BE2C (cell line): Measurements from ENCODE around the gene BCAP31. TPM values are rescaled to one million over a fixed set of nuclear protein-coding genes. Genes with fewer than 3 reads are reported as not detected.

Experiments used
- DNase-seq: peaks from one replicate; pipeline ENCODE4 v3.0.0-alpha.2; 2020
- H3K27me3 ChIP-seq: fragments of 250-450 bp; sonication (Bioruptor Pico); 2 replicates; pipeline ENCODE4 v1.5.1; 2020; ENCODE audit warnings: mild to moderate bottlenecking
- H3K36me3 ChIP-seq: fragments of 250-450 bp; sonication (Bioruptor Pico); 2 replicates; pipeline ENCODE4 v1.5.1; 2020; ENCODE audit warnings: mild to moderate bottlenecking
- H3K4me1 ChIP-seq: fragments of 250-450 bp; sonication (Bioruptor Pico); 2 replicates; pipeline ENCODE4 v1.5.1; 2020
- H3K4me3 ChIP-seq: 2 replicates; pipeline ENCODE4 v1.5.1; 2011; ENCODE audit warnings: low read depth, low read length
- H3K9me3 ChIP-seq: fragments of 250-450 bp; sonication (Bioruptor Pico); 2 replicates; pipeline ENCODE4 v1.5.1; 2020
- polyA plus RNA-seq: library from polyadenylated mRNA; unstranded; fragments of >200 nt; gene quantifications from one replicate; pipeline ENCODE4 v1.2.1, GENCODE V29; 2012; ENCODE audit warnings: low read depth, missing spikeins; ENCODE audit not compliant: insufficient read length, insufficient read depth
- TF ChIP-seq, protein P1 (sequence below): IDR thresholded peaks from 2 replicates; pipeline ENCODE4 v1.5.1; 2012; ENCODE audit warnings: mild to moderate bottlenecking, low read depth, low read length

BCAP31 gene
- polyA plus RNA-seq, result 489 TPM

GRCh38 chrX:153724252-153725038 is at the start of gene BCAP31, which contains the start of gene ABCD1:
TSS of gene BCAP31 (minus strand) at chrX:153724387. CDS start at chrX:153723244, 1,143 bp downstream.
TSS of gene ABCD1 (plus strand) at chrX:153724856. CDS start at chrX:153725267, 411 bp downstream.
- Histone ChIP-seq H3K27me3 (no peaks in the 10 kb centered on the region), H3K4me1 (peaks cover 19% of the 10 kb centered on the region), H3K9me3 (no peaks in the 10 kb centered on the region; the same call in 1 of the 2 replicates), H3K36me3 (peaks cover 16% of the 10 kb centered on the region), H3K4me3 (peak within 1 kb of the TSS; percentile 67)
- peak; percentile 92 for DNase-seq
- TF ChIP-seq, protein P1, sequence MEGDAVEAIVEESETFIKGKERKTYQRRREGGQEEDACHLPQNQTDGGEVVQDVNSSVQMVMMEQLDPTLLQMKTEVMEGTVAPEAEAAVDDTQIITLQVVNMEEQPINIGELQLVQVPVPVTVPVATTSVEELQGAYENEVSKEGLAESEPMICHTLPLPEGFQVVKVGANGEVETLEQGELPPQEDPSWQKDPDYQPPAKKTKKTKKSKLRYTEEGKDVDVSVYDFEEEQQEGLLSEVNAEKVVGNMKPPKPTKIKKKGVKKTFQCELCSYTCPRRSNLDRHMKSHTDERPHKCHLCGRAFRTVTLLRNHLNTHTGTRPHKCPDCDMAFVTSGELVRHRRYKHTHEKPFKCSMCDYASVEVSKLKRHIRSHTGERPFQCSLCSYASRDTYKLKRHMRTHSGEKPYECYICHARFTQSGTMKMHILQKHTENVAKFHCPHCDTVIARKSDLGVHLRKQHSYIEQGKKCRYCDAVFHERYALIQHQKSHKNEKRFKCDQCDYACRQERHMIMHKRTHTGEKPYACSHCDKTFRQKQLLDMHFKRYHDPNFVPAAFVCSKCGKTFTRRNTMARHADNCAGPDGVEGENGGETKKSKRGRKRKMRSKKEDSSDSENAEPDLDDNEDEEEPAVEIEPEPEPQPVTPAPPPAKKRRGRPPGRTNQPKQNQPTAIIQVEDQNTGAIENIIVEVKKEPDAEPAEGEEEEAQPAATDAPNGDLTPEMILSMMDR, result no peak

DNA sequence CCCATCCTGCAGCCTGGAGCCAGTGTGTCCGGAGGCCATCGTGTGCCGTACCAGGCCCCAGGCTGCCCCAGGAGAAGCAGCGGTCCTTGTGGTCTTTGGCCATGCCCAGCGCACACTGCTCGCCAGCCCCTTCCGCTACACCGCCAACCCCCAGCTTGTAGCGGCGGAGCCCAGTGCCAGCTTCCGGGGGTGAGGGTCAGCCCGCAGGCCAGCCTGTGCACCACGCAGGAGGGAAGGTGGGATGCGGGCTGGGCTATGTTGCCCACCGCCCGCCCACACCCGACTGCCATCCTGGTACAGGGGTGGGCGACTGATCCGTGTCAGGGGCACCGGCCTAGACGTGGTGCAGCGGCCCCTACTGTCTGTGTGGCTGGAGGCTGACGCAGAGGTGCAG is 49.0 kb upstream of the BCAP31 start:
- DNase-seq, result no peak
- Histone ChIP-seq H3K4me3 (no peak overlapping the region), H3K27me3 (no peaks in the 10 kb centered on the region), H3K36me3 (no peaks in the 10 kb centered on the region), H3K9me3 (no peaks in the 10 kb centered on the region), H3K4me1 (no peaks in the 10 kb centered on the region)
- TF ChIP-seq, protein P1, result no peak

DNA sequence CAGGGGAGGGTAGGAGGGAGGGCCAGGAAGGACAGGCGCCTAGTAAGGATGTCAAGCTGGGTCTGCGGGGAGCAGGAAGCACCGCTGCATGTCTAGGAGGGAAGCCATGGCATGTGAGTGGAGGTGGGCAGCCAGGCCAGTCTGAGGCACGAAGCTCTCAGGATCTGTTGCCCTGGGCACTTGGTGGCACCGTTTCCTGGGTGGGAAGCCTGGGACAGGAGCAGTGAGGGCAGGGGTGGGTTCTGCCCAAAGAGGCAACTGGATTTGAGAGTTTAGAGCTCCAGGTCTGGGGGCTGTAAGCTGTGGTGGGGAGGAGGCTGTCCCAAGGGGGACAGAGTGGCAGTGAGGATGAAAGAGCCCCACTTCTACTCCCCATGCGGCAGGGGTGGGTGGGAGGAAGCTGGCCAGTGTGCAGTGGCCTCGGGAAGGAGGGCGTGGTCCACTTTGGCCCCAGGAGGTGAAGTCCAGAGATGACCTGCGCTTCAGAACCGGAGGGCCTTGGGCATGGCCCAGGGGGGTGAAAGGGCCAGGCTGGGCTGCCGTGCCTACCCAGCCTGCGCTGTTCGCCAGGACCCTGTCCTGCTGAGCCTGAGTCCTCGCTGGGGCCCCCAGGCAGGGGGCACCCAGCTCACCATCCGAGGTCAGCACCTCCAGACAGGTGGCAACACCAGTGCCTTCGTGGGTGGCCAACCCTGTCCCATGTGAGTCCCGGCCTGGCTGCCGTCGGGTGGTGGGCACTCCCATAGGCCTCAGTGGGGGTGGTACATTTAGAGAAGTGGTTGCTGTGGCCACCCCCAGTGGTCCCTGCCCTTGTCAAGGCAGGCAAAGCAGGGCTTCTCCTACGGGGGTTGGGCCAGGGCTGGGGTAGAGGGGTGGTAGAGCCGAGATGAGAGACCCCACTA is 48.4 kb upstream of the BCAP31 start:
- DNase-seq, result no peak
- Histone ChIP-seq H3K4me3 (no peak overlapping the region), H3K27me3 (no peaks in the 10 kb centered on the region), H3K9me3 (no peaks in the 10 kb centered on the region), H3K4me1 (no peaks in the 10 kb centered on the region), H3K36me3 (no peaks in the 10 kb centered on the region)
- TF ChIP-seq, protein P1, result no peak

DNA sequence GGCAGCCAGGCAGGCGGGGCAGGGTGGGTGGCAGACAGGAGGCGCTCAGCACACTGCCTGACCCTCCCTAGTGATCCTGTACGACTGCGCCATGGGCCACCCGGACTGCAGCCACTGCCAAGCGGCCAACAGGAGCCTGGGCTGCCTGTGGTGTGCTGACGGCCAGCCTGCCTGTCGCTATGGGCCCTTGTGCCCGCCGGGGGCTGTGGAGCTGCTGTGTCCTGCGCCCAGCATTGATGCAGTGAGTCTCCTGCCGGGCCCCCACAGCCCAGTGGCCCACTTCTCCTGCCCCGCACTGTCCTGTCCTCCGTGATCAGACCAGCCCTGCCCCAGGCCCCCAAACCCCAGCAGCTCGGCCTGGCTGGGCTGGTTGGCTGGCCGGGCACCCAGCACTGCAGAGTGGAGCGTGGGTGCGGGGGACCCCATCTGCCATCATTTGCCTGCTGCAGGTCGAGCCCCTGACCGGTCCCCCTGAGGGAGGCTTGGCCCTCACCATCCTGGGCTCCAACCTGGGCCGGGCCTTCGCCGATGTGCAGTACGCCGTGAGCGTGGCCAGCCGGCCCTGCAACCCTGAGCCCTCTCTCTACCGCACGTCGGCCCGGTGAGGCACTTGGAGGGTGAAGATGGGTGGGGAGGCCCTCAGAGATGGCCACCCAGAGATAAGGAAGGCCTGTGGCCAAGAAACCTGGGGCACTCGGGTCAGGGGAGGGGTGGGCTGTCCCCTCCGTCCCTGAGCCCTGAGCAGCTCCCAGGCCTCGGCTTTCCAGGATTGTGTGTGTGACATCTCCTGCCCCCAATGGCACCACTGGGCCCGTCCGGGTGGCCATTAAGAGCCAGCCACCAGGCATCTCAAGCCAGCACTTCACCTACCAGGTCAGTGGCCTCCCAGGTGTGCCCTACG is 47.5 kb upstream of the BCAP31 start:
- H3K4me3 ChIP-seq, result no peak overlapping the region
- H3K4me1 ChIP-seq, result peaks cover 4% of the 10 kb centered on the region; the same call in 1 of the 2 replicates
- no peaks in the 10 kb centered on the region for H3K9me3 ChIP-seq
- H3K27me3 ChIP-seq, result no peaks in the 10 kb centered on the region
- TF ChIP-seq, protein P1, result no peak
- no peaks in the 10 kb centered on the region for H3K36me3 ChIP-seq
- no peak for DNase-seq

GRCh38 chrX:153770601-153771414 is 46.6 kb upstream of the BCAP31 start:
- no peaks in the 10 kb centered on the region for H3K9me3 ChIP-seq
- H3K4me3 ChIP-seq, result no peak overlapping the region
- TF ChIP-seq, protein P1, result no peak
- H3K4me1 ChIP-seq, result peaks cover 5% of the 10 kb centered on the region; the same call in 1 of the 2 replicates
- H3K36me3 ChIP-seq, result no peaks in the 10 kb centered on the region
- DNase-seq, result no peak
- H3K27me3 ChIP-seq, result no peaks in the 10 kb centered on the region
